ENCODE measurements around the gene PLTP.
"Not testable (repeated sequence)": the region's sequence is repeated elsewhere in the genome, so short reads cannot be mapped to it uniquely, and the experiment has no call there.

PLTP gene, protein sequence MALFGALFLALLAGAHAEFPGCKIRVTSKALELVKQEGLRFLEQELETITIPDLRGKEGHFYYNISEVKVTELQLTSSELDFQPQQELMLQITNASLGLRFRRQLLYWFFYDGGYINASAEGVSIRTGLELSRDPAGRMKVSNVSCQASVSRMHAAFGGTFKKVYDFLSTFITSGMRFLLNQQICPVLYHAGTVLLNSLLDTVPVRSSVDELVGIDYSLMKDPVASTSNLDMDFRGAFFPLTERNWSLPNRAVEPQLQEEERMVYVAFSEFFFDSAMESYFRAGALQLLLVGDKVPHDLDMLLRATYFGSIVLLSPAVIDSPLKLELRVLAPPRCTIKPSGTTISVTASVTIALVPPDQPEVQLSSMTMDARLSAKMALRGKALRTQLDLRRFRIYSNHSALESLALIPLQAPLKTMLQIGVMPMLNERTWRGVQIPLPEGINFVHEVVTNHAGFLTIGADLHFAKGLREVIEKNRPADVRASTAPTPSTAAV

GRCh38 chr20:45911486-45912343, at the start of gene PLTP:
Gene PLTP (minus strand): TSS chr20:45912155. CDS start chr20:45911452, 703 bp downstream.
- DNase-seq (ENCODE audit: low read depth, low spot score): no peak

DNA sequence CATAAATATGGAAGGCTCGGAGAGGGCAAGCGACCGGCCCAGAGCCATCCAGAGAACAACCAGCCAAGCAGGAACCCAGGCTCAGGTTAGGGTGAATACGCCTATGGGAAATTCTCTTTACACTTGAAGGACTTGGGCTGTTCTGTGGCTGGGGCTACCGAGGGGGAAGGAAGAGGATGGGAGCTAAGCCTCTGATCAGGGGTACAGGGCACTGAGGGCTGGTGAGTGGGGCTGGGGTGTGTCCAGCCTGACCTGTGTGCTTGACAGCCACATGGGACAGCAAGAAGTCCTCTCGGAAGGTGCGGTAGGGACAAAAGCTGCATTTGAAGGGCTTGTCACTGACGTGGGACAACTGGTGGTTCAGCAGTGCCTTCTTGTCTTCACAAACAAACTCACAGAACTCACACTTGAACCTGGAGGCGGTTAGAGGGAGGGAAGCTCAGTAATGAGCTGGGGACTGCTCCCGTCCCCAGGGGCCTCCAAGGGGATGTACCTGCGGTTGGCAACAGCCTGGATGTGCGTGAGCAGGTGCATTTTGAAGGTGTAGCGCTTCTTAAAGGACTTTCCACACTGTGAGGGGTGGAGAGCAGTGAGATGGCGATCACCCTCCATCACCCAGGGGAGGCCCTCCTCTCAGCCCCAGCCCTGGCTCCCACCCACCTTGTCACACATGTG, 48.1 kb upstream of the PLTP start:
- no peak for DNase-seq (ENCODE audit: low read depth, low spot score)

DNA sequence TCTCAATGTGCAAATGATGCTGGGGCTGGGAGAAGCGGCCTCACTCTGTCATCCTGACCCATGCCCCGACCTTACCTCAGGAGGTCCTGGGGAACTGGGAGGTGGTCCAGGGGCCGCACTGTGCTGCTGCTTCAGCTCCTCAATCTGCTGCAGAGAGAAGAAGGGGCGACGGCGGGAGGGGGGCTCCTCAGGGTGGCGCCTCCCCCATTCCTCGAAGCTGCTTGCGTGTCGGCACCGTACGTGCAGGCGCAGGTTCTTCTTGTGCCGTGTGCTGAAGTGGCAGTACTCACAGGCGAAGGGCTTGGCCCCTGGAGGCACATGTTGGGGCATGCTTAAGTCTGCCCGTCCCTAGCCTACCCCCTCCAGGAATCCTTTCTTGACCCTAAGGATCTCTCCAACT, 47.2 kb upstream of the PLTP start:
- no peak for DNase-seq (ENCODE audit: low read depth, low spot score)

DNA sequence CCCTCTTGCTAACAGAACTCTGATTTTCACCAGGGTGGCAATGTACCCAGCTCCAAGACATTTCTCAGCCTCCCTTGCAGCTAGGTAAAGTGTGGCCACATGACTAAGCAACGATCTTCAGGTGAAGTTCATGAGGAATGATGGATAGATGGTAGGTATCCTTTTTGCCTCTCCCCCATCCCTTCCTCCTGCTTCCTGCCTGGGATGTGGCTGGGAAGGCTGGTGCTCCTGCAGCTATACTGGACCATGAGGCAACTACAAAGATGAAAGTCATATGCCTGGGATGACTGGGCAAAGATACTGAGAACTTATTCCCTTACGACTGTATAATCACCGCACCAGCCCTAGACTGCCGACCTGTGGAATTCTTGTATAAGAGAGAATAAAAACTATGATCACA, 46.6 kb upstream of the PLTP start:
- DNase-seq (ENCODE audit: low read depth, low spot score): no peak

GRCh38 chr20:45957021-45957941, 45.3 kb upstream of the PLTP start:
- DNase-seq (ENCODE audit: low read depth, low spot score): no peak

- not testable (repeated sequence) for DNase-seq (ENCODE audit: low read depth, low spot score)
Measured at GRCh38 chr20:45956326-45956725, 44.4 kb upstream of the PLTP start.

DNA sequence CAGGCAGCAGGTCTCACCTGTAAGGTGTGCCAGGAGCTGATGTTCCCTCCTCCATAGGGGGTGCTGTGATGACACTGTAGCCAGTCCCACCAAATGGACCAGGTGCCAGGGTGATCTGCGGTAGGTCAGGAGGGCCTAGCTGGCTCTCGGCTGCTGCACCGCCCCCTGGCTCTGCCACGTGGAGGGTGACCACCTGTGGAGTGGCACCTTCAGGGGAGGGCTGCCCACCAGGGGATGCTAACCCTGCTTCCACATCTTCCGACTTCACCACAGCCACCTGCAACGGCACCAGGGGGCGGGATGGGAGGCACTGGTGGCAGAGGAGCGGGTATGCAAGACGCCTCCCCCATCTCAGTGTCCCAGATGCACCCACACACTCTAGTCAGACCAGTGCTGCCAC, 41.7 kb upstream of the PLTP start:
- no peak for DNase-seq (ENCODE audit: low read depth, low spot score)

DNA sequence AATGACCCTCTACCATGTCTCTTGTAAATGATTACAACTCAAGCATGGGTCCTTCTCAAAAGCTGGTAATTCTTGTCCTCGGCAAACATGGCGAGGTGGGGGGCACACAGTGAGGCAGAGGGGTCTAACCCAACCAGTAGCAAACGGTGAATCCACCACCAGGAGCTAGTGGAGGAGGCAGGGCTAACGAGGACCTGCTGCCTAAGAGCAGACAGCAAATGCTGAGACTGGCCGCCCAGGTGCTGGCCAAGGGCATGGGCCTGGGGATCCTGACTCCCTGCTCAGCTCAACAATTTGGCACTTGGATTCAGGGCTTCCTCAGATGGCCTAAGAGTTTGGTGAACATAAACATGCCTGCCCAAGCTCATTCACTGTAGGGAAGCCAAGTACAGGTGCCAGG, 40.9 kb upstream of the PLTP start:
- no peak for DNase-seq (ENCODE audit: low read depth, low spot score)

DNA sequence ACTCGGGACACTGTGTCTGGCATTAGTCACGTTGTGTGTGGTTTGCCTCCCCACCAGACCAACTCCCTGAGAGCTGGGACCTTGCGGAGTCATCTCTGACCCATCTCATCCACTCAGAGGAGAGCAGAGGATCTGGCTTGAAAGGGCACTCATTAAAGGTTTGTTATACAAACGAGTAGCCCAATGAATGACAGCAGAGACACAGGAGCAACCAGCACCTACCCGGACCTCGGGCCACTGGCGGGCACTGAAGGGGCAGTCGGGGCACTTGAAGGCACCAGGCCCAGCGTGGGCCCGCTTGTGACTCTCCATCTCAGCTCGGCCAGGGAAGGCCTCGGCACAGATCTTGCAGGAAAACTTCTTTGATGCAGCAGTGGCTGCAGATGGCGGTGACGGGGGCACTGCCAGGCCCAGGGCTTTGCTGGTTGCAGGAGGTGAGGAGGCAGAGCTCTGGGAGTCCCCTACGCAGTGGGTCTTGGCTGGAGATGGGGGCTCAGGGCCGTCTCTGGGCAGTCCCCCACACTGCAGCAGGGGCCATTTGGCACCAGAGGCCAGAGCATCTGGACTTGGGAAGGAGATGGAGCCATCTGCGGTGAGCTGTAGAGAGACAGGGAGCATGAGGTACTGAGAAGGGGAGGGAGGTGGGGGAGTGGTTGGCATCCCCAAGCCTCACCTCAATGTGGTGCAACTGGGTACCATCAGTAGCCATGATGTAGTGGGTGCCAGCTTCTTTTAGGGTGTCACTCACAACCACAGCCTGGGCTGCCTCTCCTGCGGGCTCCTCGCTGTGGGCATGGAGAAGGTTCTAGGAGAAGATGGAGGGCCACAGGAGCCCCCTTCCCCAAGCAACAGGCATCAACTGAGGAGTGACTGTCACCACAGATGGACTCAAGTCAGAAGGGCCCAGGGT, 40.2 kb upstream of the PLTP start:
- DNase-seq (ENCODE audit: low read depth, low spot score): no peak

DNA sequence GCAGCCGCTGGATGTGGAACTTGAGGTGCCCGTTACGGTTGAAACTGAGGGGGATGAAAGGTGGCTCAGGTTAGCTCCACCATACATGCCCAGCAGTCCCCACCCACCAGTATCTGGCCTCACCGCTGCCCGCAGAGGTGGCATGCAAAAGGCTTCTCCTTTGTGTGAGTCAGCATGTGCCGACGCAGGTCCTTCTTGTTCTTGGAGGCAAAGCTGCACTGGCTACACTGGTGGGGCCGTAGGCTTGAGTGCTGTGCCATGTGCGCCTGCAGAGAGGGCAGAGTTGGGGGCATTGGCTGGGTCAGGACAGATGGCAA, 38.3 kb upstream of the PLTP start:
- no peak for DNase-seq (ENCODE audit: low read depth, low spot score)

DNA sequence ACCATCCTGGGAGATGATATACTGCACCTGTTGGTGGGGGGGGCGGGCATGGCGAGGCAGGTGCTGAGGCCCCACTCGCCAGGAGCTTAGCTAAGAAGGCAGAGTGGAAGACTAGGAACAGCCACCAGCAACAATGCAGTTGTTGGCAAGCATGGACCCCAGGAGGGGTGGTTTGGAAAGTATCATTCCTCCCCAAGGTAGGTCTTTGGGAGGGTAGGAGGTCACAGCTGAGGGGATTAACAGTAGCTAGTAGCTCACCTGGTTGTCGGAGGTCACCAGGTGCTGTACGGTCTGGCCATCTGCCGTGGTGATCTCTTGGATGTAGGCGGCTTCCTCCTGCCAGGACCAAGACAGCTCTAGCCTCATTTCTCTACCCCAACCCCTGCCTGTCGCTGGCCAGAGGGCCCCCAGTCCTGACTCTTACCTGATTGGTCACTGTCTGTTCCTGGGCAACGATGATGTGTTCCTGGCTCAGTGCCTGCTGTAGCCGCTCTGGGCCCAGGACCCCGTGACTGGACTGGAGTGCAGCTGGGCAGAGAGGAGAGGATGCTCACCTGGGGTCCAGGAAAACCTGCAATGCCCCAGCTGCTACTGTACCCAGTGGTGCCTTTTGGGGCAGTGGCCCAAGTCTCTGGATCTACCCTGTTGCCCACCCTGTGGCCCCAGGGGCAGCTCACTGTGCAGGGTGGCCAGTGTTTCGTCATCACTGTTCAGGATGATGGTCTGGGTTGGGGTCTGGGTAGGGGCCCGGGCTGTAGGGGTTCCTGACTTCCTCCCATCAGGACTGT, 37.8 kb upstream of the PLTP start:
- no peak for DNase-seq (ENCODE audit: low read depth, low spot score)

DNA sequence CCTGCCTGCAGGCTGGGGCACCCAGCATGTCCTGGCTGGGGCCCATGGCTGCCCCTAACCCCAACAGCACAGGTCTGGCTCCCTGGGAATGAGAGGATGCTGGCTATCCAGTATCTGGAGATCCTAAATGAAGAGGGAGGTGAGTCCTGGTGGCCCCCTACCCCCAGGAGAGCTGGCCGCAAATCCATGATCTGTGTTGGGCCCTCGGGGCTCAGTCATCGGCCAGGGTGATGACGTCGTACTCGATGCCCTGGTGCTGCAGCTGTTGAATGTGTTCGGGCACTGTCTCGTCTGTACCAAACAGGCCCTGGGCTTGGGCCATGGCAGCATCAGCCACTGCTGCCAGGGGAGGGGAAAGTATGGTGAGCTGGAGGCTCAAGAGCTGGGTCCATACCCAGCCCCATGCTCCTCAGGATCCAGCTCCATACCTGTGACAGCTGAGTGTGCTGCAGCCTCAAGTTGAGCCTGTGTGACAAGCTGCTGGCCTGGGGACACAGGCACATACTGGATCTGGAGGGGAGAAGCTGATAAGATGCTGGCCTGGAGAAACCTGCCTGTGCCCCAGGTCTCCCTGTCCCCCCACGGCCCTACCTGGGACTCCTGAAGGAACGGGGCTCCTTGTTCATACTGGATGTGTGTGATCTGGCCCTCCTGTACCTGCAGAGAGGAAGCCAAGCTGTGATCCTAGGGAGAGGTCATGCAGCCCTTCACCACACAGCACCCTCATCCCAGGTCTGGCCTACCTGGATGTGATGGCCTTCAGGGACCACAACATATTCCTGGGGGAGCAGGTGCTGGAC, 37.0 kb upstream of the PLTP start:
- DNase-seq (ENCODE audit: low read depth, low spot score): no peak

- DNase-seq (ENCODE audit: low read depth, low spot score): no peak
Measured at GRCh38 chr20:45948261-45948733, 36.3 kb upstream of the PLTP start.

DNA sequence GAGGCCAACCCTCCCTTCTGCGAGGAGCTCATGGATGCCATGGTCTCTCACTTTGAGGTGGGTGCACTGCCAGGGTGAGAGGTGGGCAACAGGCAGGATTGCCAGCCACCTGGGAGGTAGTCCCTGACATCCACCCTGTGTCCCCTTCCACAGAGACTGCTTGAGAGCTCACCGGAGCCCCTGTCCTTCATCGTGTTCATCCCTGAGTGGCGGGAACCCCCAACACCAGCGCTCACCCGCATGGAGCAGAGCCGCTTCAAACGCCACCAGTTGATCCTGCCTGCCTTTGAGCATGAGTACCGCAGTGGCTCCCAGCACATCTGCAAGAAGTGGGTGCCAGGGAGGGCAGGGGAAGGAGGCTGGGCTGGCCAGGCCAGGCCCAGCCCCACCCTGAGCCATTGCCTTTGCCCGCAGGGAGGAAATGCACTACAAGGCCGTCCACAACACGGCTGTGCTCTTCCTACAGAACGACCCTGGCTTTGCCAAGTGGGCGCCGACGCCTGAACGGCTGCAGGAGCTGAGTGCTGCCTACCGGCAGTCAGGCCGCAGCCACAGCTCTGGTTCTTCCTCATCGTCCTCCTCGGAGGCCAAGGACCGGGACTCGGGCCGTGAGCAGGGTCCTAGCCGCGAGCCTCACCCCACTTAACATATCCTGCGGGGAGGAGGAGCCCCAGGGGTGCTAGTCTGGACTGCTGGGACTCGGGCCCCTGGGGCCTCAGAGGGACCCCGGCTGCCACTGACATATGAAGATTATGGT, 35.3 kb upstream of the PLTP start:
- DNase-seq (ENCODE audit: low read depth, low spot score): no peak

- no peak for DNase-seq (ENCODE audit: low read depth, low spot score)
Measured at GRCh38 chr20:45946149-45946970, 34.4 kb upstream of the PLTP start.

- DNase-seq (ENCODE audit: low read depth, low spot score): no peak
Measured at GRCh38 chr20:45945678-45946148, 33.8 kb upstream of the PLTP start.
